OCI-LY7 (cell line): ENCODE data around the gene STMN3.

Experiments used
- CTCF ChIP-seq: fragments of 200-600 bp; sonication (generic); conservative IDR thresholded peaks from 2 replicates; pipeline ENCODE4 v1.5.1; 2014; ENCODE audit warnings: mild to moderate bottlenecking, antibody characterized with exemption, low read length, moderate library complexity, mixed read lengths
- EZH2phosphoT487 ChIP-seq: fragments of 200-600 bp; sonication (generic); IDR thresholded peaks from 2 replicates; pipeline ENCODE4 v1.6.1; 2018; ENCODE audit warnings: low read depth, borderline replicate concordance, mild to moderate bottlenecking, mixed run types, antibody characterized with exemption, low read length, moderate library complexity, mixed read lengths

GRCh38 chr20:63651942-63652191, 1.4 kb downstream of the STMN3 start:
- TF ChIP-seq CTCF (no peak), EZH2phosphoT487 (no peak)
